Measurements from ENCODE around the gene NEAT1. TPM values are rescaled to one million over a fixed set of nuclear protein-coding genes. Genes with fewer than 3 reads are reported as not detected.

The NEAT1 gene
- total and polyA plus RNA-seq, 2 of the 8 experiments (the other 6 are each of a cell fraction or from before 2014, with no cell fraction given), result 2.4 to 10.7 TPM

GRCh38 chr11:65459552-65459951, 37.0 kb downstream of the NEAT1 start (continued):
- TF ChIP-seq BACH1 (IDR thresholded peaks at IDR 0.05; ENCODE audit: low read length) (no peak), HDAC2 (IDR thresholded peaks at IDR 0.05; ENCODE audit: borderline replicate concordance in 1 of 2, low read depth in 2 of 2, low read length in 2 of 2) (peak in 1 of 2 experiments; percentile 74; a peak in 1 of 4 replicates), SIRT6 (IDR thresholded peaks at IDR 0.05; ENCODE audit: low read length) (no peak), MAX (IDR thresholded peaks at IDR 0.05) (no peak), EGR1 (IDR thresholded peaks at IDR 0.05; ENCODE audit: borderline replicate concordance, low read depth, low read length) (peak; percentile 62), EP300 (IDR thresholded peaks at IDR 0.05; ENCODE audit: borderline replicate concordance in 1 of 2, low read depth in 2 of 2, low read length in 2 of 2) (peak in 1 of 2 experiments; percentile 74; a peak in 1 of 3 replicates), MAFK (IDR thresholded peaks at IDR 0.05; ENCODE audit: low read depth, low read length) (no peak), HDAC6 (IDR thresholded peaks at IDR 0.05; ENCODE audit: low read depth, low read length) (no peak), RNF2 (IDR thresholded peaks at IDR 0.05; ENCODE audit: borderline replicate concordance, low read depth, low read length, missing control alignments, poor library complexity, severe bottlenecking) (no peak), RFX5 (IDR thresholded peaks at IDR 0.05; ENCODE audit: borderline replicate concordance, low read depth, low read length) (no peak), CHD2 (IDR thresholded peaks at IDR 0.05; ENCODE audit: low read length) (no peak), SIN3A (conservative IDR thresholded peaks at IDR 0.05 in 1 of 2, IDR thresholded peaks at IDR 0.05 in 1 of 2; ENCODE audit: low read depth in 1 of 2, low read length in 2 of 2) (0 out of 4 replicates have a peak, but pooled peaks have one; percentile 15 to 62), ATF3 (IDR thresholded peaks at IDR 0.05; ENCODE audit: insufficient read depth, low read depth, low read length) (no peak), ATF2 (IDR thresholded peaks at IDR 0.05; ENCODE audit: low read length) (no peak), TAF1 (IDR thresholded peaks at IDR 0.05; ENCODE audit: low read depth, low read length) (no peak), ASH2L (IDR thresholded peaks at IDR 0.05; ENCODE audit: low read length) (no peak), POLR2AphosphoS5 (IDR thresholded peaks at IDR 0.05; ENCODE audit: low read depth, low read length) (peak; percentile 97), RXRA (IDR thresholded peaks at IDR 0.05; ENCODE audit: insufficient read depth, low read depth, low read length) (peak; percentile 87; the same call in 1 of the 2 replicates), SP1 (IDR thresholded peaks at IDR 0.05; ENCODE audit: low read depth, low read length) (peak; percentile 77; the same call in 1 of the 2 replicates), POU5F1 (IDR thresholded peaks at IDR 0.05; ENCODE audit: low read depth, low read length) (peak; percentile 34; the same call in 1 of the 2 replicates), NRF1 (IDR thresholded peaks at IDR 0.05; ENCODE audit: low read depth, low read length) (no peak), FOSL1 (IDR thresholded peaks at IDR 0.05; ENCODE audit: insufficient read depth, low read depth, low read length) (no peak), JUND (IDR thresholded peaks at IDR 0.05; ENCODE audit: low read length) (no peak)

All from H1 (cell line).